B cell (primary cell): ENCODE data around the gene MATN3. TPM values are rescaled to one million over a fixed set of nuclear protein-coding genes. Genes with fewer than 3 reads are reported as not detected.

Experiments
- ATAC-seq: fragments of 200-7000 bp; cut with Tn5 transposase; one replicate; pipeline ENCODE4 v1.10.0; 2021; ENCODE audit warnings: low read depth, mild to moderate bottlenecking, moderate number of reproducible peaks, moderate library complexity
- CTCF ChIA-PET: fragments of 350-600 bp; sonication (Branson Sonifier 250); formaldehyde crosslinking; loops from one replicate; lab custom pipeline; 2021; ENCODE audit warnings: antibody characterized with exemption, inconsistent platforms; lab: Charles Lee
- POLR2A ChIA-PET: fragments of 350-600 bp; sonication (Branson Sonifier 250); formaldehyde crosslinking; loops from one replicate; lab custom pipeline; 2021; ENCODE audit warnings: antibody characterized with exemption; lab: Charles Lee
- DNase-seq: peaks from one replicate; pipeline ENCODE4 v3.0.0; 2013
- H2AFZ ChIP-seq: 2 replicates; pipeline ENCODE4 v1.6.1; 2012; ENCODE audit warnings: mild to moderate bottlenecking, low read depth, low read length; ENCODE audit not compliant: insufficient read depth, poor library complexity, severe bottlenecking
- H3K27ac ChIP-seq, 2 donors: 1 replicate in 1 of 2; 2 replicates in 1 of 2; pipeline ENCODE4 v1.5.1; 2012 to 2013; ENCODE audit warnings: low read length in 2 of 2, mild to moderate bottlenecking in 2 of 2, moderate library complexity in 1 of 2
- H3K27me3 ChIP-seq, 4 experiments: fragments of 200-600 bp in 1 of 4; sonication (generic) in 1 of 4; replicated peaks in 1 of 4; 1 replicate in 2 of 4; 2 replicates in 2 of 4; pipeline versions ENCODE4 v1.6.1 to v1.7.0; 2013 to 2016; ENCODE audit warnings: low read length in 3 of 4, mild to moderate bottlenecking in 2 of 4, mixed read lengths in 1 of 4, moderate library complexity in 1 of 4; ENCODE audit not compliant: insufficient read depth in 4 of 4, control insufficient read depth in 3 of 4; ENCODE audit errors: control extremely low read depth in 1 of 4
- H3K36me3 ChIP-seq, 2 experiments: replicated peaks in 1 of 2; 1 replicate in 1 of 2; 2 replicates in 1 of 2; pipeline versions ENCODE4 v1.6.1 to v1.7.1; 2013; ENCODE audit warnings: low read length in 1 of 2; ENCODE audit not compliant: insufficient read depth in 2 of 2, control insufficient read depth in 1 of 2; ENCODE audit errors: control extremely low read depth in 1 of 2, extremely low read depth in 1 of 2
- H3K4me1 ChIP-seq, 2 donors: fragments of 200-600 bp in 1 of 2; sonication (generic) in 1 of 2; 1 replicate in 1 of 2; 2 replicates in 1 of 2; pipeline versions ENCODE4 v1.5.1 to v1.6.1; 2013 to 2017; ENCODE audit warnings: low read length in 2 of 2; ENCODE audit not compliant: control insufficient read depth in 2 of 2, insufficient read depth in 2 of 2
- H3K4me2 ChIP-seq: replicated peaks from 2 replicates; pipeline ENCODE3; 2012; ENCODE audit warnings: mild to moderate bottlenecking, low read depth, low read length; ENCODE audit not compliant: poor library complexity, severe bottlenecking
- H3K4me3 ChIP-seq, 5 experiments: fragments of 200-600 bp in 1 of 5; sonication (generic) in 1 of 5; 1 replicate in 3 of 5; 2 replicates in 2 of 5; pipeline versions ENCODE4 v1.5.1 to v1.7.0; 2011 to 2016; ENCODE audit warnings: low read length in 4 of 5, mild to moderate bottlenecking in 4 of 5, low read depth in 2 of 5, control low read depth in 1 of 5, moderate library complexity in 1 of 5; ENCODE audit not compliant: insufficient read depth in 1 of 5; ENCODE audit errors: control extremely low read depth in 1 of 5, extremely low read depth in 1 of 5
- H3K79me2 ChIP-seq: fragments of 200-600 bp; sonication (generic); one replicate; pipeline ENCODE4 v1.6.0; 2016; ENCODE audit warnings: low read length; ENCODE audit not compliant: control insufficient read depth, insufficient read depth
- H3K9ac ChIP-seq: fragments of 200-600 bp; sonication (generic); 2 replicates; pipeline ENCODE4 v1.6.1; 2017; ENCODE audit warnings: mild to moderate bottlenecking, low read length, moderate library complexity
- H3K9me3 ChIP-seq, 3 donors: one replicate each; pipeline versions ENCODE4 v1.6.1 to v1.7.1; 2013; ENCODE audit warnings: low read length in 2 of 3; ENCODE audit not compliant: control insufficient read depth in 2 of 3, insufficient read depth in 1 of 3; ENCODE audit errors: control extremely low read depth in 1 of 3
- H4K20me1 ChIP-seq: 2 replicates; pipeline ENCODE4 v1.6.0; 2012; ENCODE audit warnings: mild to moderate bottlenecking, low read length; ENCODE audit not compliant: insufficient read depth, control insufficient read depth, poor library complexity, severe bottlenecking
- H3K27ac Mint-ChIP-seq: one replicate; pipeline ENCODE4 v1.8.0; 2021; ENCODE audit warnings: mixed read lengths
- H3K27me3 Mint-ChIP-seq: one replicate; pipeline ENCODE4 v1.8.0; 2021; ENCODE audit warnings: mixed read lengths
- H3K4me1 Mint-ChIP-seq: one replicate; pipeline ENCODE4 v1.8.0; 2021; ENCODE audit warnings: mixed read lengths
- H3K4me3 Mint-ChIP-seq: one replicate; pipeline ENCODE4 v1.8.0; 2021; ENCODE audit warnings: mixed read lengths
- H3K9me3 Mint-ChIP-seq: one replicate; pipeline ENCODE4 v1.8.0; 2022; ENCODE audit warnings: mixed read lengths; ENCODE audit not compliant: insufficient read depth
- EZH2 ChIP-seq: IDR thresholded peaks from 2 replicates; pipeline ENCODE4 v1.6.1; 2012; ENCODE audit warnings: borderline replicate concordance, low read depth, mild to moderate bottlenecking, moderate library complexity, low read length; ENCODE audit not compliant: insufficient read depth, poor library complexity, severe bottlenecking
- WGBS: methylation state at CpG from one replicate; pipeline ENCODE4 v1.1.5; 2013; ENCODE audit warnings: missing lambda C conversion rate; ENCODE audit not compliant: insufficient coverage; 5-methylcytosine and 5-hydroxymethylcytosine counted together
- intact Hi-C: fragments of 100-400 bp; cut with micrococcal nuclease; formaldehyde crosslinking; loops from one replicate; pipeline ENCODE4 v1.10.0; 2022
- polyA plus RNA-seq: library from polyadenylated mRNA; depleted of rRNA; stranded (reverse); fragments of >200 nt; gene quantifications from 2 replicates; pipeline ENCODE4 v1.2.3, GENCODE V29; 2012
- total RNA-seq, 2 donors: library from RNA; stranded (reverse); fragments of 120-200 nt in 1 of 2; gene quantifications; 1 replicate in 1 of 2; 2 replicates in 1 of 2; pipeline versions ENCODE4 v1.2.3 to v1.2.4, GENCODE V29; 2013 to 2022
- TF ChIP-seq, protein P1 (sequence below): fragments of 200-600 bp; IDR thresholded peaks from one replicate; pipeline ENCODE4 v1.8.0; 2022; ENCODE audit warnings: antibody characterized with exemption, mild to moderate bottlenecking

Gene MATN3
- total and polyA plus RNA-seq, 2 donors (not counting 1 experiment from before 2014, with no cell fraction given), result not detected

DNA sequence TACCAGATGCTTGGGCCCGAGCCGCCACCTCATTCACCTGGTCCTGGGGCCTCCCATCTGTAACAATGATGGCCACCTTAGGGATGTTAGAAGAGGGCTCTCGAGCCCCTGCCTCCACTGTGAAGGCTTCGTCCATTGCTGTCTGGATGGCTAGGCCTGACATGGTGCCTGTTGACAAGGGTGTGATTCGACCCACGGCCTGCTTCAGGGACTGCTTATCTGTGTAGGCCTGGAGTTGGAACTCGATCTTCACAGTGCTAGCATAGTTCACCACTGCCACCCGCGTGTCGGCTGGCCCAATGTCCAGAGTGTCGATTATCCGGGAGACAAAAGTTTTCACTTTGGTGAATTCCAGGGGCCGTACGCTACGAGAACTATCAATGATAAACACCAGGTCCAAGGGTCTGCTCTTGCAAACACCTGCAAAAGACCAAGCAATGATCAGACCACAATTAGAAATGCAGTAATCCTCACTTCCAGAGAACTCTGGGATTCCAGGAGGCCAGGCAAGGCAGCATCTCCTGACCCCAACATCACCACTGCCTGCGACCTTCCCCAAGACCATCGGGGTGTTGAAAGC lies 6.5 kb downstream of the MATN3 start:
- TF ChIP-seq, protein P1, sequence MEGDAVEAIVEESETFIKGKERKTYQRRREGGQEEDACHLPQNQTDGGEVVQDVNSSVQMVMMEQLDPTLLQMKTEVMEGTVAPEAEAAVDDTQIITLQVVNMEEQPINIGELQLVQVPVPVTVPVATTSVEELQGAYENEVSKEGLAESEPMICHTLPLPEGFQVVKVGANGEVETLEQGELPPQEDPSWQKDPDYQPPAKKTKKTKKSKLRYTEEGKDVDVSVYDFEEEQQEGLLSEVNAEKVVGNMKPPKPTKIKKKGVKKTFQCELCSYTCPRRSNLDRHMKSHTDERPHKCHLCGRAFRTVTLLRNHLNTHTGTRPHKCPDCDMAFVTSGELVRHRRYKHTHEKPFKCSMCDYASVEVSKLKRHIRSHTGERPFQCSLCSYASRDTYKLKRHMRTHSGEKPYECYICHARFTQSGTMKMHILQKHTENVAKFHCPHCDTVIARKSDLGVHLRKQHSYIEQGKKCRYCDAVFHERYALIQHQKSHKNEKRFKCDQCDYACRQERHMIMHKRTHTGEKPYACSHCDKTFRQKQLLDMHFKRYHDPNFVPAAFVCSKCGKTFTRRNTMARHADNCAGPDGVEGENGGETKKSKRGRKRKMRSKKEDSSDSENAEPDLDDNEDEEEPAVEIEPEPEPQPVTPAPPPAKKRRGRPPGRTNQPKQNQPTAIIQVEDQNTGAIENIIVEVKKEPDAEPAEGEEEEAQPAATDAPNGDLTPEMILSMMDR, result no peak
- no peak for TF ChIP-seq EZH2
- no peak overlapping the region for H3K27ac Mint-ChIP-seq
- WGBS, result 94% methylated on average over 17 of the region's 17 CpGs

DNA sequence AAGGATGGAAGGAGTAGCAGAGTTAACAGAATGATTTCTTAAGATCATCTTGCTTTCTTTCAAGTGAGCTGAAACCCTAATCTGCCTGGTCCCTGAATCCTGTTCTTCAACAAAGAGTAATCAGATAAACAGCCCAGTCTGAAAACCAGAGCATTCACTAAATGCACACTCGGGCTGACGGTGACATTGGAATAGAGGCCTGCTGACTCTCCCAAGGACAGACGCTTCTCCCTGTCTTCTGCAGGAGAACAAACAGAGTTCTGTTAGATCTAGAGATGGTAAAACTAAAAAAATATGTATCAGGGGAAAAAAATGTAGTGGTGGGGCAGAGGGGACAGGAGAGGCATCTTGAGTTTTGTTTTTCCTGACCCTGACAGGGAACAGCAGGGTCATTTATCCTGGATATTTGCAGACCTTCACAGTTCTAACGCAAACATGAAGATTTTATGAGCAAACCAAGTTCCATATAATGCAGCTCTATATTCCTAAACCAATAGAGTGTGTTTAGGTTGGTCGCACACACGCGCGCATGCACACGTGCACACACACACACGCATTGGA lies 7.3 kb downstream of the MATN3 start:
- Histone ChIP-seq H3K4me1 (no peaks in the 10 kb centered on the region), H3K36me3 (no peaks in the 10 kb centered on the region), H3K9ac (no peak overlapping the region), H2AFZ (no peak overlapping the region), H3K4me2 (no peak overlapping the region), H3K9me3 (no peaks in the 10 kb centered on the region), H3K27ac (no peak overlapping the region), H3K4me3 (no peak overlapping the region), H3K27me3 (peaks cover 0 to 4% (median 2%) of the 10 kb centered on the region in 4 experiments), H4K20me1 (no peaks in the 10 kb centered on the region), H3K79me2 (no peaks in the 10 kb centered on the region)
- intact Hi-C loops, result no loop called here
- no peaks in the 10 kb centered on the region for H3K9me3 Mint-ChIP-seq
- CTCF ChIA-PET, result no interaction called here
- TF ChIP-seq, protein P1, result no peak
- TF ChIP-seq EZH2, result no peak
- no peak overlapping the region for H3K4me3 Mint-ChIP-seq
- no peaks in the 10 kb centered on the region for H3K4me1 Mint-ChIP-seq
- ATAC-seq, result no peak
- POLR2A ChIA-PET, result no interaction called here
- peaks cover 35% of the 10 kb centered on the region for H3K27me3 Mint-ChIP-seq
- 92% methylated on average over 3 of the region's 10 CpGs for WGBS
- H3K27ac Mint-ChIP-seq, result no peak overlapping the region
- DNase-seq, result no peak

More for the DNA sequence above, 6.5 kb downstream of the MATN3 start:
- H3K4me3 Mint-ChIP-seq, result no peak overlapping the region
- no peaks in the 10 kb centered on the region for H3K79me2 ChIP-seq
- no peak overlapping the region for H3K4me3 ChIP-seq
- ChIA-PET CTCF (no interaction called here), POLR2A (no interaction called here)
- H3K9me3 Mint-ChIP-seq, result no peaks in the 10 kb centered on the region
- peaks cover 36% of the 10 kb centered on the region for H3K27me3 Mint-ChIP-seq
- H3K9me3 ChIP-seq, result no peaks in the 10 kb centered on the region
- no peak overlapping the region for H3K27ac ChIP-seq
- no peak overlapping the region for H3K4me2 ChIP-seq
- H2AFZ ChIP-seq, result no peak overlapping the region
- no peak overlapping the region for H3K9ac ChIP-seq
- no peaks in the 10 kb centered on the region for H3K36me3 ChIP-seq
- no peaks in the 10 kb centered on the region for H3K4me1 ChIP-seq
- ATAC-seq, result no peak
- no peaks in the 10 kb centered on the region for H4K20me1 ChIP-seq
- intact Hi-C loops, result no loop called here
- H3K4me1 Mint-ChIP-seq, result no peaks in the 10 kb centered on the region
- no peak for DNase-seq
- peaks cover 0 to 6% (median 3%) of the 10 kb centered on the region in 4 experiments for H3K27me3 ChIP-seq
